Activated naive CD4-positive, alpha-beta T cell treated with anti-CD3 and anti-CD28 coated beads, Interleukin-2, amount 50 U/mL, for 16 hours (primary cell): ENCODE data around the gene PRXL2B.
"Not testable (repeated sequence)": the region's sequence is repeated elsewhere in the genome, so short reads cannot be mapped to it uniquely, and the experiment has no call there.

Experiments used
- DNase-seq: peaks from one replicate; pipeline ENCODE4 v3.0.0-alpha.2; 2020

The PRXL2B gene

GRCh38 chr1:2624735-2625300 lies 38.2 kb downstream of the PRXL2B start:
- DNase-seq, result no peak

- no peak for DNase-seq
These were observed 38.7 kb downstream of the PRXL2B start for GRCh38 chr1:2625311-2625710.

- not testable (repeated sequence) for DNase-seq
These were observed 39.2 kb downstream of the PRXL2B start for GRCh38 chr1:2625748-2626147.

DNA sequence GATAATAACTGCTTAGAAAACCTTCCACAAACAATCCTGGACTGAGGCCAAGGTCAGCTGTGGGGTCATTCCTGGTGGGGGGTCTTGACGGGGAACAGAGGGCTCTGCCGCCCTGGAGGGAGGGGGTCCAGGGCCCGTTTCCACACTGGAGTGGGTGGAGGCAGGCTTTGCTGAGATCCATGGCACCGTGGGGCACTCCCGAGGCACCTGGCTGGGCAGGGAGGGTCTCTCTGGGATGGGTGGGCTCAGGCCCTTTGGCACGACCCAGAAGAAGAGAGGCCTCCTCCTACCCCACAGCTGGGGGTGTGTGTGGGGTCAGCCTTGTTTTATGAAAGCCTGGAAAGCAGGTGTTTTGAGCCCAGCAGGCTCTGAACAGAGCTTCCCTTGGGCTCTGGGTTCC lies 41.2 kb downstream of the PRXL2B start:
- DNase-seq, result no peak

DNA sequence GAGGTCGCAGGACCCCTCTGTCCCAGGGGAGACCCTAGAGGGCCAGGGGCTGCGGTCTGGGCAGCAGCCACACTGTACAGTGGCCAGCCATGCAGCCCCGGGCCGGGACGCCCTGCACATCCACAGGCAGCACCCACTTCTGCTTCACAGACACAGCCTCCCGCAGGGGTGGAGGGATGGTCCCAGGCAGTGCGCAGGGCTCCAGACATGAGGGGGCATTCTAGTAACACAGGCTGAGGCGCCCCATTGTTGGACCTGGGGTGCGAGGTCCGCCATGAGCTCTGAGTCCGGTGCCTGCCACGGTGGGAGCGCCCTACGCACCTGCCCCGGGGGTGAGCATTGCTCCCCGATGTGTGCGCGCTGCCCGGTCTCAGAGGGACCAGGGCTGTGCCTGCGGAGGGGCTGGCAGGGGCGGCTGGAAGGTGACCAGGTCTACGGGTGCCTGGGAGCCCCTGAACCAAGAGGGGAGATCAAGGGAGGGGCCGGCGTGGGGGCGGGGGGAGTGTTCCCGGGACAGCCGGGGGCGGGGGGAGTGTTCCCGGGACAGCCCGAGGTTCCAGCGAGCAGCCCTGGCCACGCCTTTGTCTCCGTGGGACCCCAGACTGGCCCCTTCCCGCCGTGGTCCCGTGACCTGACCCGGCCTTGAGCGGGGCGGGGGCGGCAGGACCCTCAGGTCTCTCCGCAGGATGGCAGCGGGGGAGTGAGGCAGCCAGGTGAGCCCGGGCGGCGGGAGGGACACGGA lies 41.8 kb downstream of the PRXL2B start:
- DNase-seq, result no peak

DNA sequence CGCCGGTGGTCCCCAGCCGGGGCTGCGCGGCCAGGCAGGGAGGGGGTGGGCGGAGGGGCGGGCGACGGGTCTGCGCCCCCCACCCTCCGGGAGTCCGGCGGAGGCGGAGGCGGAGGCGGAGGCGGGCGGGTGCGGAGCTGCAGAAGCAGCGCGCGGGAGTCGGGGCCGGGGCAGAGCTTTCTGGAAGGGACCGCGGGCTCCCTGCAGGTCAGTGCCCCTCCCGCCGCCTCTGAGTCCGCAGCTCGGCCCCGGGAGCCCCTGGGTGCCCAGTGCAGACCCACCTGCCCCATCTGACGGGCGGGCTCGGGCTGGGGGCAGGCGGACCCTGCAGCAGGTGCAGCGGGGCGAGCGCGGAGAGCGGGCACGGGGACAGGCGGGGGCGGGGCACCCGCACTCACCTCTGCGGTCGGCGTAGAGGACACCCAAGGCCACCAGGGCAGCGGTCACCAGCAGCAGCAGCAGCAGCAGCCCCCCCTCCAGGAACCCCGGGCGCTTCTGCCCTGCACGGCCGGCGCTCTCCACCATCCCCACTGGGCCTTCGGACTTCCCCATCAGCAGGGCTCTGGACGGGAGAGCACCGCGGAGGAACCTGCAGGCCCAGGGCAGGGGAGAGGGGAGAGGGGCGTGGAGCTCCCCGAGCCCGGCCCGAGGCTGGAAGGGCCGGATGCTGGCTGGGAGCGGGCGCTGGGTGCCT lies 42.5 kb downstream of the PRXL2B start:
- no peak for DNase-seq

DNA sequence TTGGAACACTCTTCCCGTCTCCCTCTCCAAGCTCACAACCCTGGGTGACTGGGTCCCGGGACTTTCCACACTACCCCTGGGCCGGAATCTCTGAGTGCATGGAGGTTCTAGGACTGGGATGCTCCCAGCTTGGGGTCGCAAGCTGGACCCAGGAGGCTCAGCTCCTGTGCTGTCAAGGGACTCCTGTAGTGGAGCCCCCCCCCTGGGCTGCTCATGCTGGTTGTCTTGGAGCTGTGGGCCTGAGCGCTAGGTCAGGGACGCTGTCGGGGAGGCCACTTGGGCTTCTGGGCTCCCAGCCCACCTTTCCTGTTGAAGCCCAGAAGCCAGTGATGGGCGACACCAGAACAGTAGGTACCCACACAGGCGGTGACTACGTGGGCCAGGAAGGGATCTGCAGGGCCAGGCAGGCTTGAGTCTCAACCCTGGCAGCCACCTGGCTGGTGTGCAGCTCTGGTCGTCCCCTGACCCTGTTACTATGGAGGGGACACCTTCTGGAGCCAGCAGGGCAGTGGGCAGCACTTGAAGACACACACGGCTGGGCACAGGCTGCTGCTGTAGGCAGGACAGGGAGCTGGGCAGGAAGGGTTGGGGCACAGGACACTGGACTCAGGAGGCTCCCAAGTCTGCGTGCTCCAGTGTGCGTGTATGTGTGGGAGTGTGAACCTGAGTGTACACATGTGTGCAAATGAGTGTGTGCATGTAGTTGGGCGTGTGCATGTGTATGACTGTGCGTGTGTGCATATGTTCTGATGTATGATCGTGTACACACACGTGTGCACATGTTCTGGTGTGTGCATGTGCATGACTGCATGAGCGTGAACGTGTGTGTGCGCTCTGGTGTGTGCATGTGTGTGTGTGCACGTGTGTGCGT lies 43.3 kb downstream of the PRXL2B start:
- DNase-seq, result no peak

- DNase-seq, result no peak
These were observed 44.0 kb downstream of the PRXL2B start for GRCh38 chr1:2630498-2631135.

GRCh38 chr1:2631136-2632050 lies 44.8 kb downstream of the PRXL2B start:
- no peak for DNase-seq

DNA sequence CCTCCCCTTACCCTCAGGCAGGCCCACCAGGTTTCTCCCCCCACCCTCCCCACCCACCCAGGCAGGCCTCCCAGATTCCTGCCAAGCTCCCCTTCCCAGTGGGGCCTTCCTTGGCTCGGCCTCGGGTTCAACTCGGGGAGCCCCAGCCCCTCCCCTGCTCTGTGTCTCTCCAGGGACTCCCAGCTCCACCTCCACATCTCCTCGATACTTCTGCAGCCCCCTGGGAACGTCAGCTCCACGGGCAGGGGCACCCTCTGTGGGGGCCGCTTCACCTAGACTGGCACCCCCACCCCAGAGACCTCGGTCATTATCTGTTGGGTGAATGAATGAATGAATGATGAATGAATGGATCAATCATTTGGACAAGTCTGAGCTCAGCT lies 45.5 kb downstream of the PRXL2B start:
- no peak for DNase-seq

GRCh38 chr1:2632561-2633361 lies 46.2 kb downstream of the PRXL2B start, which contains the start of gene MMEL1:
Gene MMEL1, minus strand, starts transcription at chr1:2633016. Its CDS starts 3,532 bp downstream, at chr1:2629484.
- DNase-seq, result no peak

- no peak for DNase-seq
These were observed 46.9 kb downstream of the PRXL2B start for GRCh38 chr1:2633366-2633935.

DNA sequence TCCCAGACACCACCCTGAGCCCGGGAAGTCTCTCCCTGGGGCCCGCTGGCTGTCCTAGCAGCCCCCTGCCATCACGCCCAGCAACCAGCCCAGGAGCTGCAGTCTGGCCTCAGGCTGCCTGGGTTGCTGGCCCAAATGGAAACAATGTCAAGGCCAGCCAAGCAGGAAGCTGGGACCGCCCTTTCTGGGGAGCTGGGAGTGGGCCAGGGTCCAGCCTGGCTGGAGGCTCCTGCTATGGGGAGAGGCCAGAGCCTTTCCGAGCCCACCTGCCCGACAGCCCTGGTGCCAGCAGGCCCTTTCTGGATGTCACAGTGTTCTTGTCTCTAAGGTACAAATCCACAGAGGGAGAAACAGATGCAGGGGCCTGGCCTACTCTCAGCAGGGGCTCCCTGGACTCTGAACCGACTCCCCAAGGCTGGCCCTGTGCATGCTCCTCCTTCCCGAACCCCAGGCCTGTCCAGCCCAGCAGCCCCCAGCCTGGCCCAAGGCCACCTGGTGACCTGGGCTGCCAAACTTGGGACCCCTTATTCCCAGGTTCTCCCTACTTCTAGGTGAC lies 47.4 kb downstream of the PRXL2B start:
- no peak for DNase-seq

DNA sequence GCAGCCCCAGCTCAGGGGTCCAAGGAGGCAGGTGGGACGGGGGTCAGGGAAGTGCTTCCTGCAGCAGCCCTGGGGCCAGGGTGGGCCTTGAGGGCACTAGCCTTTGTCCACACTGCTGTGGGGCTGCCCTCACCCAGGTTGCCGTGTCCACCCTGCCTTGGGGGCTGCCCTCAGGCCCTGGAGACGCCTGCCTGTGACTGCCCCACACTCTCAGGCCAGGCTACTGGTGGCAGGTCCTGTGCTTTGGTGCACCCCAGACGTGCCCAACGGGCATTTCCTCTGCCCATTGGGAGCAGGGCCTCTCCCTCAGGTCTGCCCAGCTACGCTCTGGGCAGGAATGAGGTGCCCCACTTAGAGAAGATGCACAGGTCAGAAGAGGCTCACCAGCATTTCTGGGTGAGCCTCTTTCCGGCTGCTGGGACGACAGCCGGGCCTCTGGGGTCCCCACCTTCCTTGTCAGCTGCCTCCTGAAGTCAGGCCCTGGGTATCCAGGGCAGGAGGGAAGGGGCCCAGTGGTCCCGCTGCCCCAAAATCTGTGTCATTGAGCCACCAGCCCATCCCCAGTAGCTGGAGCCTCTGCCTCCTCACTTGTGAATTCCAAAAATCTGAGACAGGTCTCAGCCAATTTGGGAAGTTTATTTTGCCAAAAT lies 48.9 kb downstream of the PRXL2B start:
- no peak for DNase-seq

- DNase-seq, result no peak
These were observed 50.2 kb downstream of the PRXL2B start for GRCh38 chr1:2636733-2637132.

DNA sequence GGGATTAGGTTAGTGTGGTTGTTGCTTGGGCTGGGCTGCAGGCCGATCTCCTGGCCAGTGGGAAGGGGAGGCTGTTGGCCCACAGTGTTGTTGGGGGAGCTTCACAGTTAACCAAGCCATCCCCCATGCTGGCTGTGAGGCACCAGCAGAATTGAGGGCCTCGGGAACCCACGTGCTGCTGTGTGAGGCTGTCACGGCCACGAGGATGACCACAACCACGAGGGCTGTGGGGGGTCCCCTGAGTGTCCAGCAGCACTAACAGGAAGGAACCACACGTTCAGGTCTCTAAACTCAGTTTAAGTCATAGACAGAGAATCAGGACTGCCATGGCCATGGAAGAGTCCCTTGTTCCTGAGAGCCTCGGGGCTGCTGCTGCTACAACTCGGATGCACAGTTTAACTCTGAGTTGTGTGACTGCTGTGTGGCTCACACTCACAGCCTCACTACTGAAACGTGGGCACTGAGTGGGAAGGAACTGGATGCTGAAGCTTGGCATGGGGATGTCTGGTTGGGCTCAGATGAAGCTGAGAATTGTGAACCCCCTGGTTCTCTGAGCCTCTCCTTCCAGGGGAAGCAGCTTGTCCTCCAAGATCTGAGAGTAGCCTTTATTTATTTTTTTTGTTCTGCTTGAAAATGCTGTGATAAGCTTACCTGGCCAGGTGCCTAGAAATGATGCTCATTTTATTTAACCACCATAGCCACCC lies 51.0 kb downstream of the PRXL2B start:
- DNase-seq, result no peak

GRCh38 chr1:2638466-2639115 lies 52.0 kb downstream of the PRXL2B start:
- no peak for DNase-seq

DNA sequence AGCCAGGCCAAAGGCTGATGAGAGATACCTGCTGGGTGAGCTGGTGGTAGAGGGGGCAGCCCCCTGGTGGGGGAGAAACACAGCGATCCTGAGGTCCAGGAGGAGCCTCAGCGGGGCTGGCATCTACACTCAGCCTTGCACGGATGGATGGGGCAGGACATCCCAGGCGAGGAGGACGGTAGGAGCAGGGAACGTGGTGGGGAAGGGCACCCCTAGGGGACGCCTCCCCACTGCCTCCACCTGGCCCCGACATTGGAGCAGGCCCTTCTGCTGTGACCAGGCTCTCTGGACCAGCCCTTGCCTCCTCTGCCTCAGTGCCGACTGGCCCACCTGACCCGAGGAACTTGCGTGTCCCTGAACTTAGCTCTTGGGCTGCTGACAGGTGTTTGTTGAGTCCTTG lies 52.6 kb downstream of the PRXL2B start:
- DNase-seq, result no peak
